ENCODE data around the gene KCNN2.

Gene KCNN2

DNA sequence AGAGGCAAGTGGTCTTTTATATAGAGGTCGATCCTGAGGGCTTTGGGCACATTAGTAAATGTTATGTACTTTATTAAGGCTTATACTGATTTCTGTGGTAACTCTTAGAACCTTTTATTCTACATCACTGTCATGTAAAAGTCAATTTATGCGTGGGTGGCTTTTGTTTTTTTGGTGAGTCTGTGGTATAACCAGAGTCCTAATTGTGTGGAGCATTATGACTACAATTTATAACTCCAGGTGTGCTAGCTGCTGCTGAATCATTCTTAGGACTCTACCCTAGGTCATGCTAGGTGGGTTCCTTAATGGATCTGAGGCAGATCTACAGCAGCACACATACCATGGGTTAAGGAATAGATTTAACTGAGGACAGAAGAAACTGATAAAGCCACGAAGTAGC lies 33.9 kb upstream of the KCNN2 start:
- no peaks in the 10 kb centered on the region for H3K36me3 ChIP-seq (ENCODE audit: control insufficient read depth in 2 of 2, insufficient read depth in 1 of 2, low read length in 2 of 2)
- CTCF ChIA-PET: no interaction called here
- no peaks in the 10 kb centered on the region for H3K4me1 ChIP-seq (ENCODE audit: control insufficient read depth, insufficient read depth, low read length)
- no peak for TF ChIP-seq ZNF433 (tag by site-specific recombination; IDR thresholded peaks at IDR 0.05; ENCODE audit: low read depth)
- no peak for TF ChIP-seq ZNF664 (tag by site-specific recombination; IDR thresholded peaks at IDR 0.05)
- no peak for TF ChIP-seq ZNF248 (tag by site-specific recombination; IDR thresholded peaks at IDR 0.05)
- TF ChIP-seq BCL11A (tag by site-specific recombination; IDR thresholded peaks at IDR 0.05; ENCODE audit: low read depth): no peak
- TF ChIP-seq, protein P1, sequence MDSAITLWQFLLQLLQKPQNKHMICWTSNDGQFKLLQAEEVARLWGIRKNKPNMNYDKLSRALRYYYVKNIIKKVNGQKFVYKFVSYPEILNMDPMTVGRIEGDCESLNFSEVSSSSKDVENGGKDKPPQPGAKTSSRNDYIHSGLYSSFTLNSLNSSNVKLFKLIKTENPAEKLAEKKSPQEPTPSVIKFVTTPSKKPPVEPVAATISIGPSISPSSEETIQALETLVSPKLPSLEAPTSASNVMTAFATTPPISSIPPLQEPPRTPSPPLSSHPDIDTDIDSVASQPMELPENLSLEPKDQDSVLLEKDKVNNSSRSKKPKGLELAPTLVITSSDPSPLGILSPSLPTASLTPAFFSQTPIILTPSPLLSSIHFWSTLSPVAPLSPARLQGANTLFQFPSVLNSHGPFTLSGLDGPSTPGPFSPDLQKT (IDR thresholded peaks at IDR 0.05; ENCODE audit: borderline replicate concordance, low read depth, low read length): no peak
- TF ChIP-seq ZNF2 (tag by site-specific recombination; IDR thresholded peaks at IDR 0.05): no peak
- TF ChIP-seq ZNF701 (tag by site-specific recombination; IDR thresholded peaks at IDR 0.05): no peak
- TF ChIP-seq ZNF621 (tag by site-specific recombination; IDR thresholded peaks at IDR 0.05): no peak
- H3K9me3 ChIP-seq (ENCODE audit: control insufficient read depth, insufficient read depth, low read depth, low read length): no peaks in the 10 kb centered on the region
- H3K27ac ChIP-seq (ENCODE audit: extremely low read depth, low read depth, low read length): no peak overlapping the region
- no peak overlapping the region for H3K4me3 ChIP-seq (ENCODE audit: low read depth, low read length)
- POLR2A ChIA-PET: no interaction called here

GRCh38 chr5:114330916-114331531 lies 30.8 kb upstream of the KCNN2 start:
- H3K4me3 ChIP-seq (ENCODE audit: low read depth, low read length): no peak overlapping the region
- ChIA-PET POLR2A (interaction anchor here (0.6 kb wide), 1 partner anchor 16 kb away, joined by 3 read pairs; no protein-coding TSS in a partner anchor), CTCF (no interaction called here)
- no peaks in the 10 kb centered on the region for H3K36me3 ChIP-seq (ENCODE audit: control insufficient read depth in 2 of 2, insufficient read depth in 1 of 2, low read length in 2 of 2)
- no peak overlapping the region for H3K27ac ChIP-seq (ENCODE audit: extremely low read depth, low read depth, low read length)
- no peaks in the 10 kb centered on the region for H3K4me1 ChIP-seq (ENCODE audit: control insufficient read depth, insufficient read depth, low read length)
- no peaks in the 10 kb centered on the region for H3K9me3 ChIP-seq (ENCODE audit: control insufficient read depth, insufficient read depth, low read depth, low read length)
- TF ChIP-seq ZNF670 (tag by site-specific recombination; IDR thresholded peaks at IDR 0.05; ENCODE audit: low read depth) (no peak), MZF1 (tag by site-specific recombination; IDR thresholded peaks at IDR 0.05; ENCODE audit: borderline replicate concordance) (no peak), ZNF488 (tag by site-specific recombination; IDR thresholded peaks at IDR 0.05) (no peak), ZNF777 (tag by site-specific recombination; IDR thresholded peaks at IDR 0.05; ENCODE audit: borderline replicate concordance) (no peak), GLIS2 (tag by site-specific recombination; IDR thresholded peaks at IDR 0.05) (no peak), ZNF121 (tag by site-specific recombination; IDR thresholded peaks at IDR 0.05) (no peak), ZNF658 (tag by site-specific recombination; IDR thresholded peaks at IDR 0.05) (no peak), TCF7L2 (IDR thresholded peaks at IDR 0.05; ENCODE audit: borderline replicate concordance, low read depth, low read length) (no peak), ZBTB11 (tag by site-specific recombination; conservative IDR thresholded peaks at IDR 0.05; ENCODE audit: low read depth) (no peak), ZNF707 (tag by site-specific recombination; IDR thresholded peaks at IDR 0.05) (no peak), ZNF518A (tag by site-specific recombination; conservative IDR thresholded peaks at IDR 0.05; ENCODE audit: low read depth) (no peak), ZNF473 (tag by site-specific recombination; IDR thresholded peaks at IDR 0.05) (no peak)
- TF ChIP-seq, protein P2, sequence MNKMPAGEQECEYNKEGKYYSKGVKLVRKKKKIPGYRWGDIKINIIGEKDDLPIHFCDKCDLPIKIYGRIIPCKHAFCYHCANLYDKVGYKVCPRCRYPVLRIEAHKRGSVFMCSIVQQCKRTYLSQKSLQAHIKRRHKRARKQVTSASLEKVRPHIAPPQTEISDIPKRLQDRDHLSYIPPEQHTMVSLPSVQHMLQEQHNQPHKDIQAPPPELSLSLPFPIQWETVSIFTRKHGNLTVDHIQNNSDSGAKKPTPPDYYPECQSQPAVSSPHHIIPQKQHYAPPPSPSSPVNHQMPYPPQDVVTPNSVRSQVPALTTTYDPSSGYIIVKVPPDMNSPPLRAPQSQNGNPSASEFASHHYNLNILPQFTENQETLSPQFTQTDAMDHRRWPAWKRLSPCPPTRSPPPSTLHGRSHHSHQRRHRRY (tag by site-specific recombination; IDR thresholded peaks at IDR 0.05): no peak
- TF ChIP-seq, protein P3, sequence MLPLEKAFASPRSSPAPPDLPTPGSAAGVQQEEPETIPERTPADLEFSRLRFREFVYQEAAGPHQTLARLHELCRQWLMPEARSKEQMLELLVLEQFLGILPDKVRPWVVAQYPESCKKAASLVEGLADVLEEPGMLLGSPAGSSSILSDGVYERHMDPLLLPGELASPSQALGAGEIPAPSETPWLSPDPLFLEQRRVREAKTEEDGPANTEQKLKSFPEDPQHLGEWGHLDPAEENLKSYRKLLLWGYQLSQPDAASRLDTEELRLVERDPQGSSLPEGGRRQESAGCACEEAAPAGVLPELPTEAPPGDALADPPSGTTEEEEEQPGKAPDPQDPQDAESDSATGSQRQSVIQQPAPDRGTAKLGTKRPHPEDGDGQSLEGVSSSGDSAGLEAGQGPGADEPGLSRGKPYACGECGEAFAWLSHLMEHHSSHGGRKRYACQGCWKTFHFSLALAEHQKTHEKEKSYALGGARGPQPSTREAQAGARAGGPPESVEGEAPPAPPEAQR (tag by site-specific recombination; IDR thresholded peaks at IDR 0.05): no peak
